Fibroblast of mammary gland (primary cell): ENCODE measurements around the gene FHAD1.
"Not testable (repeated sequence)": the region's sequence is repeated elsewhere in the genome, so short reads cannot be mapped to it uniquely, and the experiment has no call there.

Experiments used
- DNase-seq: peaks from one replicate; pipeline ENCODE4 v3.0.0-alpha.2; 2010; ENCODE audit warnings: low read depth
- H3K4me3 ChIP-seq: 2 replicates; pipeline ENCODE4 v1.5.1; 2011; ENCODE audit warnings: low read depth, mild to moderate bottlenecking, low read length, moderate library complexity; ENCODE audit not compliant: control insufficient read depth
- TF ChIP-seq, protein P1 (sequence below): conservative IDR thresholded peaks from 2 replicates; pipeline ENCODE4 v1.5.1; 2011; ENCODE audit warnings: low read depth, low read length, inconsistent platforms; ENCODE audit not compliant: control insufficient read depth, insufficient read depth

The FHAD1 gene

GRCh38 chr1:15304708-15305467, 57.9 kb downstream of the FHAD1 start:
- TF ChIP-seq, protein P1, sequence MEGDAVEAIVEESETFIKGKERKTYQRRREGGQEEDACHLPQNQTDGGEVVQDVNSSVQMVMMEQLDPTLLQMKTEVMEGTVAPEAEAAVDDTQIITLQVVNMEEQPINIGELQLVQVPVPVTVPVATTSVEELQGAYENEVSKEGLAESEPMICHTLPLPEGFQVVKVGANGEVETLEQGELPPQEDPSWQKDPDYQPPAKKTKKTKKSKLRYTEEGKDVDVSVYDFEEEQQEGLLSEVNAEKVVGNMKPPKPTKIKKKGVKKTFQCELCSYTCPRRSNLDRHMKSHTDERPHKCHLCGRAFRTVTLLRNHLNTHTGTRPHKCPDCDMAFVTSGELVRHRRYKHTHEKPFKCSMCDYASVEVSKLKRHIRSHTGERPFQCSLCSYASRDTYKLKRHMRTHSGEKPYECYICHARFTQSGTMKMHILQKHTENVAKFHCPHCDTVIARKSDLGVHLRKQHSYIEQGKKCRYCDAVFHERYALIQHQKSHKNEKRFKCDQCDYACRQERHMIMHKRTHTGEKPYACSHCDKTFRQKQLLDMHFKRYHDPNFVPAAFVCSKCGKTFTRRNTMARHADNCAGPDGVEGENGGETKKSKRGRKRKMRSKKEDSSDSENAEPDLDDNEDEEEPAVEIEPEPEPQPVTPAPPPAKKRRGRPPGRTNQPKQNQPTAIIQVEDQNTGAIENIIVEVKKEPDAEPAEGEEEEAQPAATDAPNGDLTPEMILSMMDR, result peak; percentile 80
- H3K4me3 ChIP-seq, result no peak overlapping the region
- DNase-seq, result peak; percentile 49

DNA sequence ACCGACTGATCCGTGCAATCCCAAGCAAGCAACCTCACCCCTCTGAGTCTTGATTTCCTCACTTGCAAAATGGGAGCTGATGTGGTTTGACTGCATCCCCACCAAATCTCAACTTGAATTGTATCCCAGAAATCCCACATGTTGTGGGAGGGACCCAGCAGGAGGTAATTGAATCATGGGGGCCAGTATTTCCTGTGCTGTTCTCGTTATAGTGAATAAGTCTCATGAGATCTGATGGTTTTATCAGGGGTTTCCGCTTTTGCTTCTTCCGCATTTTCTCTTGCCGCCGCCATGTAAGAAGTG, 58.4 kb downstream of the FHAD1 start:
- TF ChIP-seq, protein P1, result no peak

GRCh38 chr1:15306352-15306751, 59.3 kb downstream of the FHAD1 start:
- DNase-seq, H3K4me3 ChIP-seq: not testable (repeated sequence)

More for the DNA sequence above, 58.4 kb downstream of the FHAD1 start:
- DNase-seq, result peak; percentile 68
- no peak overlapping the region for H3K4me3 ChIP-seq

GRCh38 chr1:15308135-15308534, 61.1 kb downstream of the FHAD1 start:
- no peak overlapping the region for H3K4me3 ChIP-seq
- TF ChIP-seq, protein P1, result no peak
- DNase-seq, result no peak

- TF ChIP-seq, protein P1, result no peak
- no peak overlapping the region for H3K4me3 ChIP-seq
- no peak for DNase-seq
These were observed 61.6 kb downstream of the FHAD1 start for GRCh38 chr1:15308621-15309027.

DNA sequence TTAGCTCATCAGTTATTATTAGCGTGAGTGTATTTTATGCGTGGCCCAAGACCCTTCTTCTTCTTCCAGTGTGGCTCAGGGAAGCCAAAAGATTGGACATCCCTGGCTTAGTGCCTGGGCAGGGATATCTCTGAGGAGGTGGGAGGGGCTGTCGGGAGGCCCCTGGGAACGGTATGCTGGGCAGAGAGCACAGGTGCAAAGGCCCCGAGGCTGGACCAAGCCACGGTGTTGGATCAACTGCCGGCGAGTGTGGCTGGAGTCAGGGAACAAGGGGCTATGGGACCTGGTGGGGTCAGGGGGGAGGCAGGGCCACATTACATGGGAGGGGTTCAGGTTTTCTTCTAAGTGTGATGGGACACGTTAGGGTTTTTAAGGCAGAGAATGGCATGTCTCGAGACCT, 62.7 kb downstream of the FHAD1 start:
- no peak for DNase-seq
- TF ChIP-seq, protein P1, result no peak
- H3K4me3 ChIP-seq, result no peak overlapping the region

DNA sequence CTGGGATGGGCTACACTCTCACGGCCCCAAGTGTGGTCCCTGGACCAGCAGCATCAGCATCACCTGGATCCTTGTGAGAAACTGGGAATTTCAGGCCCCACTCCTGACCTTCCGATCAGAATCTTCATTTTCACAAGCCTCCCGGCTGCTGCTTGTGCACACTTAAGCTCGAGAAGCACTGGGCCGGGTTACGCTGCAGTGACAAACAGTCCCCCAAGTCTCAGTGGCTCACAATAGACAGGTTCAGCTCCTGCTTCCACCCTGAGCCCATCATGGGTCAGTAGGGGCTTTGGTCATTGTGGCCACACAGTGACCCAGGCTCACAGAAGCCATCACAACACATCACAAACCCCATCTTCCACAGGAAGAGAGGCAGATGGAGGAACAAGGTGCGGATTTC, 63.5 kb downstream of the FHAD1 start:
- no peak overlapping the region for H3K4me3 ChIP-seq
- no peak for DNase-seq
- TF ChIP-seq, protein P1, result no peak
